SIG-M5 (cell line): ENCODE measurements around the gene KLHL6.
"Not testable (repeated sequence)": the region's sequence is repeated elsewhere in the genome, so short reads cannot be mapped to it uniquely, and the experiment has no call there.

Source experiments
- DNase-seq: peaks from one replicate; lab custom pipeline; 2025; lab: John Stamatoyannopoulos, UW

KLHL6 gene, protein sequence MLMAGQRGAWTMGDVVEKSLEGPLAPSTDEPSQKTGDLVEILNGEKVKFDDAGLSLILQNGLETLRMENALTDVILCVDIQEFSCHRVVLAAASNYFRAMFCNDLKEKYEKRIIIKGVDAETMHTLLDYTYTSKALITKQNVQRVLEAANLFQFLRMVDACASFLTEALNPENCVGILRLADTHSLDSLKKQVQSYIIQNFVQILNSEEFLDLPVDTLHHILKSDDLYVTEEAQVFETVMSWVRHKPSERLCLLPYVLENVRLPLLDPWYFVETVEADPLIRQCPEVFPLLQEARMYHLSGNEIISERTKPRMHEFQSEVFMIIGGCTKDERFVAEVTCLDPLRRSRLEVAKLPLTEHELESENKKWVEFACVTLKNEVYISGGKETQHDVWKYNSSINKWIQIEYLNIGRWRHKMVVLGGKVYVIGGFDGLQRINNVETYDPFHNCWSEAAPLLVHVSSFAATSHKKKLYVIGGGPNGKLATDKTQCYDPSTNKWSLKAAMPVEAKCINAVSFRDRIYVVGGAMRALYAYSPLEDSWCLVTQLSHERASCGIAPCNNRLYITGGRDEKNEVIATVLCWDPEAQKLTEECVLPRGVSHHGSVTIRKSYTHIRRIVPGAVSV

GRCh38 chr3:183555541-183556081, at the start of gene KLHL6:
TSS of gene KLHL6 (minus strand) at chr3:183555706. CDS start at chr3:183555653, 53 bp downstream.
- DNase-seq: peak; percentile 30

GRCh38 chr3:183597959-183598358, 42.5 kb upstream of the KLHL6 start:
- DNase-seq: no peak

- no peak for DNase-seq
These were observed 39.1 kb upstream of the KLHL6 start for GRCh38 chr3:183594636-183595035.

DNA sequence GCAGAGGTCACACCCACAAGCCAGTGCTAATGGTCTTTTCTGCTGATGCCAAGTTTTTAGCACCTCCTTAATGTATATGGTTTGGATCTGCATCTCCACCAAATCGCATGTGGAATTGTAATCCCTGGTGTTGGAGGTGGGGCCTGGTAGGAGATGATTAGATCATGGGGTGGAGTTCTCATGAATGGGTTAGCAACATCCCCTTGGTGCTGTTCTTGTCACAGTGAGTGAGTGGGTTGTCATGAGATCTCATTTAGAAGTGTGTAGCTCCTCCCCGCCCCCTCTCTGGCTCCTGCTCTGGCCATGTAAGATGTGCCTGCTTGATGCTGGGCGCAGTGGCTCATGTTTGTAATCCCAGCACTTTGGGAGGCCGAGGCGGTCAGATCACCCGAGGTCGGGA, 37.3 kb upstream of the KLHL6 start:
- no peak for DNase-seq

GRCh38 chr3:183591881-183592521, 36.5 kb upstream of the KLHL6 start:
- DNase-seq: peak; percentile 21

DNA sequence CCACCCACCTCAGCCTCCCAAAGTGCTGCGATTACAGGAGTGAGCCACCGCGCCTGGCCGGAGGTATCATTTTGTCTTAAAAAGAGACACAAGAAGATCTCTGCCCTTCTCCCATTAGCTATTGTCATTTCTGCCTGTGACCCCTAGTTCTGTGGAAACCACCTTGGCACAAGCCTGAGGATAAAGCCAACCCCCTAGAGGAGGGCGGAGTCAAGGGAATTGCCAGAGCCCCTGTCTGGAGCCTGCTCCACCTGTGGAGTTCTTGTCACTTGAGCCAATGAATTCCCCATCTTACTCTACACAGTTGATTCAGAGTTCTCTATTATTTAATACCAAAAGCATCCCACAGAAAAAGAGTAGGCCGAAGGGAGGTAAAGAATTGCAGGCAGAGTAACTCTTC, 34.9 kb upstream of the KLHL6 start:
- no peak for DNase-seq

- DNase-seq: peak; percentile 33
These were observed 31.8 kb upstream of the KLHL6 start for GRCh38 chr3:183587336-183587735.

DNA sequence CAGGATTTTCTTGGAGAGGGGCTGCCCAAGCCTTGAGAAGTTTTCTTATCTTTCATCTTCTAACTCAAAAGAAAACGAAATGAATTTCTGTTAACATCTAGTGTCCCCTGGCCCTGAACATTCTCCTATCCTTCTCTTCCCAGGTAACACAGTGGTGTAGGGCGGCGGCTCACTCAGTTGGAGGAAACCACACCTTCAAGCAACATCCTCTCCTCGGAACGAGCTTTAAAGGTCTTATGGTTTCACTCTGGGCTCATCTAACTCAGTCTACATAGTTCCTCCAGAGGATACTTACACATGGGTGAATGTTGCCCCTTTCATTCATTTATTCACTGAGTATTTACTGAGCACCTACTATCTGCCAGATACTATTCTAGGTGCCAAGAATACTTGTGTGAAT, 31.0 kb upstream of the KLHL6 start:
- DNase-seq: no peak

- DNase-seq: no peak
These were observed 29.4 kb upstream of the KLHL6 start for GRCh38 chr3:183584914-183585280.

DNA sequence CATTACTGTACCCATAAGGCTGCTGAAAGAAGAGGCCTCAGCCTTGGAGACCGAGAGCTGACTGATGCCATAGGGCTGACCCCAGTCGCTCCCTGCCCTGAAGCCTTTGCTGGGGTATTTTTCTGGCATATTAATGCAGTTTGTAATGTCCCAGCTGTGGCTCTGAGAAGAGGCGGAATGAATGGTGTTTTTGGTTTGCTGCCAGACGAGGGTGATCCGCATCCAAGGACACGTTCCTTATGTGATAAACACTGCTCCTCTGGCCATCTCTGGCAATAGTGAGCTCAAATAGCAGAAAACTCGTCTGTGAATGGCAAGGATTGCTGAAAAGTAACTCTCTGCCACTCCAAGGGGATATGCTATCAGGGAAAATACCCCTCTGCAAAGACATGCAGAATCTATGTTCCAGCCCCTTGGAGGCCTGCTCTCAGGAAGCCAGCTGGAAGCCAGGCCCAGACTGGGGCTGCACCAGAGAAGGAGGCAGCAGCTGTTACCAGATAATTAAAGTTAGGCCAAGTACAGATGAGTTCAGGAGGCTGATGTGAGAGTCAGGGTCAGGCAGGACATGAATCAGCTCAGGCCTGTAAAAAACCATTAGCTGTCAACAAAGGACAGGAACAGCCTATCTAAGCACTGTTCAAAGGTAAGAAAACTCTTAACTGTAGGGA, 28.9 kb upstream of the KLHL6 start:
- no peak for DNase-seq

GRCh38 chr3:183583331-183584245, 28.1 kb upstream of the KLHL6 start:
- no peak for DNase-seq

DNA sequence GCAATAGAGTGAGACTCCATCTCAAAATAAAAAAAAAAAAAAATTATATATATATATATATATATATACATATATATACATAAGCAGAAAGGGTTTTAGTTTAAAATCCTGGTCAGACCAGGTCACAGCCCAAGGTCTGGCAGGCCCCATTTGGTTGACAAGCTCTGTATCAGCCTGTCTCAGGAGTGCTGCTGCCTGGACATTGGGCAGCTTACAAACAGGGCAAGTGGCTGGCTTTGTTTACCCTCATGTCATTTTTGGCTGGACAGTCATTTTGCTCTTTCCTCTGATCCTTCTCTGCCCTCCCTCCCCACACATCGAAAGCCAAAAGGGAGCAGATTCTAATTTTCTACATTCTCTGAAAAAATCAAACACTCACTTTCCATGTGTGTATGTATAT, 26.7 kb upstream of the KLHL6 start:
- no peak for DNase-seq

DNA sequence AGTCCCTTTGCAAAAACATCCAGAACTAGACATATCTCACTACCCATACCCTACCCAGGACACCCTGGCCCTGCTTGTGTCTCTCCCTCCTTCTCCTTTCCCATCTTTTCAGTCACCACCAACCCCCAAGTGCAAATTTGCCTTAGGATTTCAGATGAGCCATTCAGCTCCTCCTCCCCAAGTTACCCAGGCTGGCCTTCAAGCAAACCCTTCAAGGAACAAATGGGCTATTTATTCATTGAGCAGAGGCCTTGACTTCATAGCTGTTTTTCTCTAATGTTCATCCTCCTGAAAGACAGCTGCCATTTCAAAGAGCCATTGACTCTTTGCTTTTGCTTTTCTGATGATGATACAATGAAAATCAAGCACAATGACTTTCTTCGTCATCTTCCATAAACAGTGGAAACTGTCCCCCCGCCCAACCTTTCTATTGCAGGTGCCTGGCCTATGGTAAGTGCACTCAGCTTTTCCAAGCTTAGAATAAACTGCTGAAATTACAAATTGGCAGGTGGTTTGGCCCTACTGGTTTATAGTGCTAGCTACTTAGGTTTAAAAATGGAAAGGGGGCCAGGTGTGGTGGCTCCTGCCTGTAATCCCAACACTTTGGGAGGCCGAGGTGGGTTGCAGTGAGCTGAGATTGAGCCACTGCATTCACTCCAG, 26.1 kb upstream of the KLHL6 start:
- no peak for DNase-seq

DNA sequence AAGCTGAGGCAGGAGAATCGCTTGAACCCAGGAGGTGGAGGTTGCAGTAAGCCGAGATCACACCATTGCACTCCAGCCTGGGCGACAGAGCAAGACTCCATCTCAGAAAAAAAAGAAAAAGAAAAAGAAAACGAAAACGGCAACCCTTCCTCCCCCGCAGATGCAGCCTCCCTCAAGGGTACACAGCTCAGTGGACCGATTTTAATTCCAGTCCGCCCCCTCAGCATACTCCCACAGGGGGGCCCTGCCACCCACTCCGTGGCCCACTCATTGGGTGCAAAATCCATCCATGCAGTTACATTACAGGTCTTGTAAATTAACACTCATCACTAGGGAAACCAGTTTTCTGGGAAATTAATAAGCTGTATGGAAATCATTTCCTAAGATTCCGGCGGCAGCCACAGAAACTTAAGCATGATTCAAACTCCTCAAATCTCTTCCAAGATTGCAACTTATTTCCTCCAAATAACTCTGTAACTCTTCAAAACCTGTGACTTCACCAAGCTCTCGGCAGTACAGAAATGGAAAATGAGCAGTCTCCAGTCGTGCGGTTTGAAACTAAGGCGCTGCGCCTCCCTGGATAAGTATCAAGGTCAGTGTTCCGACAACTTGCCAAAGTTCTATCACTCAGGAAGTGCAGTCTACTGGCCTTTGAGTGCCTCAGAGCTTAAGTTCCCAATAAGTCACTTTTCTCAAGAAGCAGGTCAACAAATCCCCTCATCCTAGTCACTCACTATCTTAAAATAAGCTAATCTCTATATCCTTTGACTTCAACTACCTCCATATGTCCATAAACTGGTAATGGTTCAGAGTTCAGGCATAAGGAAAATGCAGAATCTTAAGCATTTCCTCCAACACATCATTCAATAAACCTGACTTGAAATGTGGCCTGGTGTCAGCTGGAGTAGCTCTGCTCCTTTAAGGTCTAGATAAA, 24.7 kb upstream of the KLHL6 start:
- no peak for DNase-seq

DNA sequence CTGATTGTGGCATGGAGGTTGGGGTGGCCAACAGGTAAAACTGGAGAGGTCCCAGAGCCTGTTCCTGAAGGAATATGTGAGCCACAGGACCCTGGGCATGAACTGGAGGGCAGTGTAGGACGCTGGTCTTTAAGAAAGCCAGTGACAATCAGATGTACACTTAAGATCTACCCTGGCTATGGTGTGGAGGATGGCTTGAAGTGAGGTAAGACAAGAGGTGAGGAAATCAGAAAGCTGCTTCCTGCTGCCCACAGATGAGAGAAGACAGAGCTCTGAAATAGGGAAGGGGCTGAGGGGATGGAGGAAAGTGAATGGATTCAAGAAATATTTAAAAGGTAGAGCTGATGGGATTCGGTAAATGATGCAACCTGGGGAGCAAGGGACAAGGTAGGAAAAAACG, 22.7 kb upstream of the KLHL6 start:
- DNase-seq: no peak

GRCh38 chr3:183577346-183577745, 21.8 kb upstream of the KLHL6 start:
- no peak for DNase-seq

DNA sequence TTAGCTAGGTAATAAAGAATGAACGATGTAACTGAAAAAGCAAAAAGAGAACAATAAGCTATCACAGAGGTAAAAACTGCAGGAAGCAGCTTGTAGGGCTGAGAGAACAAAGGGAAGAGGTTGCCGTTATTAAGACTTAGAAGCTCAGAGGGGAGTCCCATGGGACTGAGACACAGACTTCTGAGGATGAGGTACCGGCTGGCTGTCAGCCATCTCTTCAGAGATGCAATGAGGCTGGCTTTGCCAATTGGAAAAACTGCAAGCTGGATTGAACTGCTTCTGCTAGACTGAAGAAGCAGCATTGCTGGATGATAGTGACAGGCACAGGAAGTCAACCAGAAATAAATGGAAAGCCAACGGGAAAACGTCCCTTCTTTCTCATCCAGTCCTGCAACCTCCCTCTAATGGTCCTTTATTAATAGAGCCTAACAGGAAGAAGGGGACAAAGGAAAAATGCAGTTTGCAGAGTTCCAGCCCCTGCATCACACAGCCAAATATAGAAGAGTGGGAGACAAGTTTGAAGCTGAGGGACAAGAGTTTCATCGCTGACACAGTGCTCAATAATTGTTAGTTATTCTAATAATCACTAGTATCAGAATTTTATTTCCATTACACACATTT, 21.1 kb upstream of the KLHL6 start:
- no peak for DNase-seq

DNA sequence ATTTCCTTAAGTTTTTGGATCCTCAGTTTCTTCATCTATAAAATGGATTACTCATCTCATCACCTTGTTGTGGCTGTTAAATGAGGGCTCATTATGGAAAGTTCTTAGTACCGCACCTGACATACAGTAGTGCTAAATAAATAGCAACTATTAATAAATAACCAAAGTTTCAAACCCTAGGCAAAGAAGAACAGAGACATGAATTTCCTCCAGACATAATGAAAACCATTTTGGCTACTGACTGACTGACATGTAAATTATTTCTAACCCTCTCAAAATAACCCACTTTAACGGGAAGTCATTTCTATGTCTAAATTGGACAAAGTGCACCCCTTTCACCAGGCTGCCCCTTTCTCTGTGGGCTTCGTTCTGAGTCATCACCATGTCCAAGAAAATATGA, 17.4 kb upstream of the KLHL6 start:
- no peak for DNase-seq

DNA sequence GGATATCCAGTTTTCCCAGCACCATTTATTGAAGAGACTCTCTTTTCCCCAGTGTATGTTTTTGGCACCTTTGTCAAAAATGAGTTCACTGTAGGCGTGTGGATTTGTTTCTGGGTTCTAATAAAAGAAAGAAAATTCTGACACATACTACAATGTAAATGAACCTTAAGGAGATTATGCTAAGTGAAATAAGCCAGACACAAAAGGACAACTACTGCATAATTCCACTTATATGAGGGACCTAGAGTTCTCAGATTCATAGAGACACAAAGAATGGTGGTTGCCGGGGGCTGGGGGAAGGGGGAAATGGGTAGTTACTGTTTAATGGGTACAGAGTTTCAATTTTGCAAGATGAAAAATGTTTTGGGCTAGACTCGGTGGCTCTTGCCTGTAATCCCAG, 14.7 kb upstream of the KLHL6 start:
- DNase-seq: not testable (repeated sequence)
